HEK293 (cell line): ENCODE measurements around the gene MSI2.

ENCODE experiments used
- CTCF ChIP-seq: fragments of 450-650 bp; formaldehyde crosslinking; IDR thresholded peaks from 2 replicates; pipeline ENCODE4 v1.5.1; 2016; ENCODE audit warnings: missing biosample characterization, missing genetic modification characterization
- KLF9 ChIP-seq: fragments of 450-650 bp; formaldehyde crosslinking; IDR thresholded peaks from 2 replicates; pipeline ENCODE4 v1.5.1; 2016; ENCODE audit warnings: missing biosample characterization, missing genetic modification characterization, low read depth
- MYNN ChIP-seq: fragments of 450-650 bp; formaldehyde crosslinking; IDR thresholded peaks from 2 replicates; pipeline ENCODE4 v1.5.1; 2016; ENCODE audit warnings: missing biosample characterization, missing genetic modification characterization, borderline replicate concordance
- REST ChIP-seq: fragments of 450-650 bp; formaldehyde crosslinking; IDR thresholded peaks from 2 replicates; pipeline ENCODE4 v1.5.1; 2016; ENCODE audit warnings: missing biosample characterization, missing genetic modification characterization
- WT1 ChIP-seq: fragments of 450-650 bp; formaldehyde crosslinking; IDR thresholded peaks from 2 replicates; pipeline ENCODE4 v1.5.1; 2016; ENCODE audit warnings: missing biosample characterization, missing genetic modification characterization
- YY1 ChIP-seq: fragments of 450-650 bp; formaldehyde crosslinking; IDR thresholded peaks from 2 replicates; pipeline ENCODE4 v1.5.1; 2018; ENCODE audit warnings: missing biosample characterization, missing genetic modification characterization
- ZNF146 ChIP-seq: fragments of 450-650 bp; formaldehyde crosslinking; IDR thresholded peaks from 2 replicates; pipeline ENCODE4 v1.5.1; 2016; ENCODE audit warnings: missing biosample characterization, missing genetic modification characterization
- ZNF274 ChIP-seq, 2 experiments: fragments of 200-500 bp in 1 of 2; fragments of 450-650 bp in 1 of 2; sonication (Bioruptor generic) in 1 of 2; formaldehyde crosslinking in 1 of 2; IDR thresholded peaks; 2 replicates each; pipeline versions ENCODE4 v1.5.1 to v1.6.1; 2014 to 2016; ENCODE audit warnings: borderline replicate concordance in 1 of 2, inconsistent platforms in 1 of 2, low read length in 1 of 2, missing biosample characterization in 1 of 2, missing genetic modification characterization in 1 of 2
- ZNF404 ChIP-seq: fragments of 450-650 bp; formaldehyde crosslinking; IDR thresholded peaks from 2 replicates; pipeline ENCODE4 v1.5.1; 2017; ENCODE audit warnings: missing biosample characterization, missing genetic modification characterization
- ZNF433 ChIP-seq: fragments of 450-650 bp; formaldehyde crosslinking; IDR thresholded peaks from 2 replicates; pipeline ENCODE4 v1.5.1; 2016; ENCODE audit warnings: missing biosample characterization, missing genetic modification characterization, low read depth

- TF ChIP-seq ZNF146 (no peak), CTCF (tag by site-specific recombination) (no peak), ZNF274 (IDR thresholded peaks at IDR 0.05; ENCODE audit: low read length) (no peak), ZNF274 (tag by site-specific recombination; IDR thresholded peaks at IDR 0.05; ENCODE audit: borderline replicate concordance) (no peak), YY1 (no peak), REST (no peak), KLF9 (no peak), MYNN (tag by site-specific recombination) (no peak), ZNF433 (tag by site-specific recombination) (no peak), WT1 (tag by site-specific recombination) (no peak), ZNF404 (tag by site-specific recombination) (no peak)
Measured at GRCh38 chr17:57507828-57508227, 251.5 kb downstream of the MSI2 start.
